ENCODE measurements around the gene FURIN.

GRCh38 chr15:90885432-90886290 lies 17.3 kb downstream of the FURIN start:
- TF ChIP-seq, protein P1, sequence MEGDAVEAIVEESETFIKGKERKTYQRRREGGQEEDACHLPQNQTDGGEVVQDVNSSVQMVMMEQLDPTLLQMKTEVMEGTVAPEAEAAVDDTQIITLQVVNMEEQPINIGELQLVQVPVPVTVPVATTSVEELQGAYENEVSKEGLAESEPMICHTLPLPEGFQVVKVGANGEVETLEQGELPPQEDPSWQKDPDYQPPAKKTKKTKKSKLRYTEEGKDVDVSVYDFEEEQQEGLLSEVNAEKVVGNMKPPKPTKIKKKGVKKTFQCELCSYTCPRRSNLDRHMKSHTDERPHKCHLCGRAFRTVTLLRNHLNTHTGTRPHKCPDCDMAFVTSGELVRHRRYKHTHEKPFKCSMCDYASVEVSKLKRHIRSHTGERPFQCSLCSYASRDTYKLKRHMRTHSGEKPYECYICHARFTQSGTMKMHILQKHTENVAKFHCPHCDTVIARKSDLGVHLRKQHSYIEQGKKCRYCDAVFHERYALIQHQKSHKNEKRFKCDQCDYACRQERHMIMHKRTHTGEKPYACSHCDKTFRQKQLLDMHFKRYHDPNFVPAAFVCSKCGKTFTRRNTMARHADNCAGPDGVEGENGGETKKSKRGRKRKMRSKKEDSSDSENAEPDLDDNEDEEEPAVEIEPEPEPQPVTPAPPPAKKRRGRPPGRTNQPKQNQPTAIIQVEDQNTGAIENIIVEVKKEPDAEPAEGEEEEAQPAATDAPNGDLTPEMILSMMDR (IDR thresholded peaks at IDR 0.05; ENCODE audit: insufficient read depth, low read length) = peak; percentile 72
- no peak for TF ChIP-seq REST (IDR thresholded peaks at IDR 0.05; ENCODE audit: insufficient replicate concordance, low read depth)
- TF ChIP-seq SPI1 (IDR thresholded peaks at IDR 0.05; ENCODE audit: borderline replicate concordance, low read depth) = peak; percentile 92
- TF ChIP-seq GABPA (IDR thresholded peaks at IDR 0.05; ENCODE audit: low read depth) = no peak
- peak; percentile 11; the same call in 1 of the 2 replicates for TF ChIP-seq POLR2AphosphoS5 (IDR thresholded peaks at IDR 0.05; ENCODE audit: low read depth)

All from HL-60 (cell line).